Astrocyte (in vitro differentiated cells and primary cell): ENCODE measurements around the gene FBXL13. TPM values are rescaled to one million over a fixed set of nuclear protein-coding genes. Genes with fewer than 3 reads are reported as not detected.

Experiments
- DNase-seq: peaks from one replicate; pipeline ENCODE4 v3.0.0-alpha.2; 2010; ENCODE audit warnings: low read depth
- FAIRE-seq: peaks from 2 replicates; lab custom pipeline; 2011; peaks lifted over from hg19 to GRCh38; lab: Jason Lieb, UNC
- H2AFZ ChIP-seq: 2 replicates; pipeline ENCODE4 v1.6.0; 2012; ENCODE audit warnings: low read depth, low read length, inconsistent platforms
- H3K27ac ChIP-seq: 2 replicates; pipeline ENCODE4 v1.5.1; 2011; ENCODE audit warnings: low read depth, low read length, inconsistent platforms
- H3K27me3 ChIP-seq: 2 replicates; pipeline ENCODE4 v1.6.0; 2011; ENCODE audit warnings: low read length, inconsistent platforms; ENCODE audit not compliant: insufficient read depth
- H3K36me3 ChIP-seq: 2 replicates; pipeline ENCODE4 v1.5.1; 2011; ENCODE audit warnings: low read length, inconsistent platforms; ENCODE audit not compliant: insufficient read depth
- H3K4me1 ChIP-seq: 2 replicates; pipeline ENCODE4 v1.5.1; 2011; ENCODE audit warnings: low read length, inconsistent platforms; ENCODE audit not compliant: insufficient read depth
- H3K4me2 ChIP-seq: 2 replicates; pipeline ENCODE4 v1.6.0; 2012; ENCODE audit warnings: low read length, inconsistent platforms
- H3K4me3 ChIP-seq: 2 replicates; pipeline ENCODE4 v1.5.1; 2011; ENCODE audit warnings: low read depth, mild to moderate bottlenecking, low read length, inconsistent platforms; ENCODE audit not compliant: insufficient read depth
- H3K79me2 ChIP-seq: 2 replicates; pipeline ENCODE4 v1.6.0; 2012; ENCODE audit warnings: mild to moderate bottlenecking, low read length, inconsistent platforms; ENCODE audit not compliant: insufficient read depth
- H3K9ac ChIP-seq: 2 replicates; pipeline ENCODE4 v1.6.0; 2012; ENCODE audit warnings: mild to moderate bottlenecking, low read length, inconsistent platforms
- H3K9me3 ChIP-seq: 2 replicates; pipeline ENCODE4 v1.5.1; 2012; ENCODE audit warnings: low read depth, mild to moderate bottlenecking, low read length, inconsistent platforms; ENCODE audit not compliant: insufficient read depth
- H4K20me1 ChIP-seq: 2 replicates; pipeline ENCODE4 v1.6.0; 2012; ENCODE audit warnings: low read length, inconsistent platforms; ENCODE audit not compliant: insufficient read depth
- H3K27ac Mint-ChIP-seq: one replicate; pipeline ENCODE4 v1.8.0; 2021; ENCODE audit warnings: mild to moderate bottlenecking, mixed read lengths; ENCODE audit not compliant: unreplicated experiment
- H3K27me3 Mint-ChIP-seq: one replicate; pipeline ENCODE4 v1.8.0; 2021; ENCODE audit warnings: low read depth, mixed read lengths; ENCODE audit not compliant: unreplicated experiment
- H3K36me3 Mint-ChIP-seq: one replicate; pipeline ENCODE4 v1.8.0; 2021; ENCODE audit warnings: low read depth, mixed read lengths; ENCODE audit not compliant: unreplicated experiment
- H3K4me1 Mint-ChIP-seq: one replicate; pipeline ENCODE4 v1.8.0; 2021; ENCODE audit warnings: low read depth, mixed read lengths; ENCODE audit not compliant: unreplicated experiment
- H3K4me3 Mint-ChIP-seq: one replicate; pipeline ENCODE4 v1.8.0; 2021; ENCODE audit warnings: mild to moderate bottlenecking, moderate library complexity, mixed read lengths; ENCODE audit not compliant: unreplicated experiment
- H3K9me3 Mint-ChIP-seq: one replicate; pipeline ENCODE4 v1.8.0; 2021; ENCODE audit warnings: mild to moderate bottlenecking, mixed read lengths; ENCODE audit not compliant: unreplicated experiment
- CTCF ChIP-seq: IDR thresholded peaks from 2 replicates; pipeline ENCODE4 v1.5.1; 2011; ENCODE audit warnings: low read depth, mild to moderate bottlenecking, inconsistent platforms, low read length, moderate library complexity; ENCODE audit not compliant: insufficient read depth
- EZH2 ChIP-seq: IDR thresholded peaks from 2 replicates; pipeline ENCODE4 v1.6.1; 2012; ENCODE audit warnings: mild to moderate bottlenecking, low read length, inconsistent platforms; ENCODE audit not compliant: insufficient read depth
- total RNA-seq: library from RNA; stranded (reverse); gene quantifications from 2 replicates; pipeline ENCODE4 v1.2.1, GENCODE V29; 2021

The FBXL13 gene
- total RNA-seq, 1 donor from 2014 or later, result 1.2 TPM

GRCh38 chr7:102985176-102985783, 89.3 kb downstream of the FBXL13 start:
- peak overlapping the region; percentile 4 for H3K9ac ChIP-seq
- TF ChIP-seq EZH2 (no peak), CTCF (no peak)

GRCh38 chr7:102983602-102984001, 91.0 kb downstream of the FBXL13 start:
- Histone ChIP-seq H4K20me1 (no peaks in the 10 kb centered on the region), H3K9me3 (no peaks in the 10 kb centered on the region), H3K79me2 (no peaks in the 10 kb centered on the region), H3K27me3 (no peaks in the 10 kb centered on the region), H3K36me3 (no peaks in the 10 kb centered on the region), H3K27ac (no peak overlapping the region), H3K4me2 (no peak overlapping the region), H2AFZ (no peak overlapping the region), H3K4me1 (peaks cover 5% of the 10 kb centered on the region), H3K4me3 (no peak overlapping the region), H3K9ac (no peak overlapping the region)
- Mint-ChIP-seq H3K4me3 (no peak overlapping the region), H3K27ac (no peak overlapping the region), H3K27me3 (no peaks in the 10 kb centered on the region), H3K4me1 (peaks cover 10% of the 10 kb centered on the region), H3K9me3 (peaks cover 5% of the 10 kb centered on the region), H3K36me3 (no peaks in the 10 kb centered on the region)
- TF ChIP-seq EZH2, result no peak
- TF ChIP-seq CTCF, result no peak
- no peak for FAIRE-seq
- peak; percentile 59 for DNase-seq

More at GRCh38 chr7:102985176-102985783, 89.3 kb downstream of the FBXL13 start:
- H3K27ac Mint-ChIP-seq, result no peak overlapping the region
- H3K36me3 Mint-ChIP-seq, result no peaks in the 10 kb centered on the region
- no peaks in the 10 kb centered on the region for H3K27me3 Mint-ChIP-seq
- FAIRE-seq (no peak), DNase-seq (peak; percentile 69)
- Histone ChIP-seq H3K27ac (peak overlapping the region; percentile 33), H3K4me3 (no peak overlapping the region), H3K4me2 (peak overlapping the region; percentile 22), H3K36me3 (no peaks in the 10 kb centered on the region), H2AFZ (no peak overlapping the region), H3K27me3 (no peaks in the 10 kb centered on the region), H3K9me3 (no peaks in the 10 kb centered on the region), H3K79me2 (no peaks in the 10 kb centered on the region), H3K4me1 (peaks cover 5% of the 10 kb centered on the region), H4K20me1 (no peaks in the 10 kb centered on the region)
- peaks cover 9% of the 10 kb centered on the region for H3K9me3 Mint-ChIP-seq
- H3K4me1 Mint-ChIP-seq, result peaks cover 16% of the 10 kb centered on the region
- H3K4me3 Mint-ChIP-seq, result no peak overlapping the region

- no peak overlapping the region for H2AFZ ChIP-seq
- no peaks in the 10 kb centered on the region for H4K20me1 ChIP-seq
- Mint-ChIP-seq H3K36me3 (no peaks in the 10 kb centered on the region), H3K4me3 (no peak overlapping the region), H3K4me1 (peaks cover 12% of the 10 kb centered on the region), H3K9me3 (peaks cover 3% of the 10 kb centered on the region), H3K27ac (no peak overlapping the region), H3K27me3 (no peaks in the 10 kb centered on the region)
- no peak for DNase-seq
- no peaks in the 10 kb centered on the region for H3K36me3 ChIP-seq
- H3K4me2 ChIP-seq, result no peak overlapping the region
- TF ChIP-seq CTCF (no peak), EZH2 (no peak)
- no peak overlapping the region for H3K9ac ChIP-seq
- H3K27ac ChIP-seq, result no peak overlapping the region
- FAIRE-seq, result no peak
- H3K27me3 ChIP-seq, result no peaks in the 10 kb centered on the region
- peaks cover 11% of the 10 kb centered on the region for H3K4me1 ChIP-seq
- no peaks in the 10 kb centered on the region for H3K79me2 ChIP-seq
- H3K4me3 ChIP-seq, result no peak overlapping the region
- H3K9me3 ChIP-seq, result no peaks in the 10 kb centered on the region
Observed at GRCh38 chr7:102982235-102982634, 92.4 kb downstream of the FBXL13 start.
